Measurements from ENCODE around the gene ATP1A2. TPM values are rescaled to one million over a fixed set of nuclear protein-coding genes. Genes with fewer than 3 reads are reported as not detected.
A peak's percentile ranks its signal among the peaks of the same experiment; 100 is the strongest.

Gene ATP1A2
- total RNA-seq, 3 donors from 2014 or later (not counting 1 experiment from before 2014, with no cell fraction given) = not detected

- Mint-ChIP-seq H3K27me3 (ENCODE audit: low read depth in 2 of 2) (peaks cover 19 to 28% of the 10 kb centered on the region in 2 donors), H3K4me3 (no peak overlapping the region), H3K36me3 (no peaks in the 10 kb centered on the region), H3K4me1 (peaks cover 10% of the 10 kb centered on the region in 2 donors), H3K27ac (no peak overlapping the region), H3K9me3 (no peaks in the 10 kb centered on the region)
- intact Hi-C loops (cut with micrococcal nuclease) = no loop called here
- DNase-seq (no peak), ATAC-seq (no peak)
- TF ChIP-seq CTCF (IDR thresholded peaks at IDR 0.05) = no peak
- 46% methylated on average over 2 of the region's 2 CpGs for WGBS (ENCODE audit: insufficient coverage)
- no peaks in the 10 kb centered on the region for H3K36me3 ChIP-seq (ENCODE audit: control insufficient read depth, insufficient read depth, low read length)
- H3K27ac ChIP-seq (ENCODE audit: low read length) = no peak overlapping the region
- H3K4me1 ChIP-seq (ENCODE audit: control insufficient read depth, insufficient read depth, low read length) = peaks cover 22% of the 10 kb centered on the region
- H3K4me3 ChIP-seq (ENCODE audit: low read length) = no peak overlapping the region
- peaks cover 4% of the 10 kb centered on the region for H3K27me3 ChIP-seq (ENCODE audit: control insufficient read depth, insufficient read depth, low read length)
- no peaks in the 10 kb centered on the region for H3K9me3 ChIP-seq (ENCODE audit: control insufficient read depth, insufficient read depth, low read length)
Measured at GRCh38 chr1:160162931-160163330, 47.4 kb downstream of the ATP1A2 start.

GRCh38 chr1:160163615-160164014 is 48.1 kb downstream of the ATP1A2 start:
- Histone ChIP-seq H3K4me3 (ENCODE audit: low read length) (no peak overlapping the region), H3K27me3 (ENCODE audit: control insufficient read depth, insufficient read depth, low read length) (peaks cover 4% of the 10 kb centered on the region), H3K36me3 (ENCODE audit: control insufficient read depth, insufficient read depth, low read length) (no peaks in the 10 kb centered on the region), H3K27ac (ENCODE audit: low read length) (no peak overlapping the region), H3K9me3 (ENCODE audit: control insufficient read depth, insufficient read depth, low read length) (no peaks in the 10 kb centered on the region), H3K4me1 (ENCODE audit: control insufficient read depth, insufficient read depth, low read length) (peaks cover 22% of the 10 kb centered on the region)
- no peaks in the 10 kb centered on the region for H3K9me3 Mint-ChIP-seq
- no peak overlapping the region for H3K27ac Mint-ChIP-seq
- H3K4me1 Mint-ChIP-seq = peaks cover 10% of the 10 kb centered on the region in 2 donors
- H3K27me3 Mint-ChIP-seq (ENCODE audit: low read depth in 2 of 2) = peaks cover 17 to 26% of the 10 kb centered on the region in 2 donors
- TF ChIP-seq CTCF (IDR thresholded peaks at IDR 0.05) = no peak
- 100% methylated on average over 1 of the region's 1 CpG for WGBS (ENCODE audit: insufficient coverage)
- no peaks in the 10 kb centered on the region for H3K36me3 Mint-ChIP-seq
- H3K4me3 Mint-ChIP-seq = no peak overlapping the region
- no peak for DNase-seq
- intact Hi-C loops (cut with micrococcal nuclease) = no loop called here
- no peak for ATAC-seq

GRCh38 chr1:160164121-160164520 is 48.6 kb downstream of the ATP1A2 start:
- no peak overlapping the region for H3K4me3 Mint-ChIP-seq
- TF ChIP-seq CTCF (IDR thresholded peaks at IDR 0.05) = no peak
- H3K36me3 Mint-ChIP-seq = no peaks in the 10 kb centered on the region
- 82% methylated on average over 9 of the region's 10 CpGs for WGBS (ENCODE audit: insufficient coverage)
- H3K4me3 ChIP-seq (ENCODE audit: low read length) = no peak overlapping the region
- peak in 1 of 3 donors; percentile 15 for ATAC-seq
- H3K9me3 ChIP-seq (ENCODE audit: control insufficient read depth, insufficient read depth, low read length) = no peaks in the 10 kb centered on the region
- peaks cover 12 to 13% of the 10 kb centered on the region in 2 donors for H3K4me1 Mint-ChIP-seq
- no peak overlapping the region for H3K27ac Mint-ChIP-seq
- intact Hi-C loops (cut with micrococcal nuclease) = no loop called here
- H3K9me3 Mint-ChIP-seq = no peaks in the 10 kb centered on the region
- no peak overlapping the region for H3K27ac ChIP-seq (ENCODE audit: low read length)
- peaks cover 14 to 21% of the 10 kb centered on the region in 2 donors for H3K27me3 Mint-ChIP-seq (ENCODE audit: low read depth in 2 of 2)
- H3K36me3 ChIP-seq (ENCODE audit: control insufficient read depth, insufficient read depth, low read length) = no peaks in the 10 kb centered on the region
- no peak for DNase-seq
- H3K27me3 ChIP-seq (ENCODE audit: control insufficient read depth, insufficient read depth, low read length) = peaks cover 4% of the 10 kb centered on the region
- peaks cover 26% of the 10 kb centered on the region for H3K4me1 ChIP-seq (ENCODE audit: control insufficient read depth, insufficient read depth, low read length)

GRCh38 chr1:160166166-160166868 is 50.8 kb downstream of the ATP1A2 start:
- Mint-ChIP-seq H3K27me3 (ENCODE audit: low read depth in 2 of 2) (peaks cover 17% of the 10 kb centered on the region in 2 donors), H3K27ac (no peak overlapping the region), H3K4me3 (no peak overlapping the region), H3K9me3 (no peaks in the 10 kb centered on the region), H3K36me3 (no peaks in the 10 kb centered on the region), H3K4me1 (peaks cover 20 to 22% of the 10 kb centered on the region in 2 donors)
- Histone ChIP-seq H3K4me1 (ENCODE audit: control insufficient read depth, insufficient read depth, low read length) (peaks cover 36% of the 10 kb centered on the region), H3K9me3 (ENCODE audit: control insufficient read depth, insufficient read depth, low read length) (no peaks in the 10 kb centered on the region), H3K4me3 (ENCODE audit: low read length) (no peak overlapping the region), H3K36me3 (ENCODE audit: control insufficient read depth, insufficient read depth, low read length) (no peaks in the 10 kb centered on the region), H3K27ac (ENCODE audit: low read length) (no peak overlapping the region), H3K27me3 (ENCODE audit: control insufficient read depth, insufficient read depth, low read length) (peaks cover 4% of the 10 kb centered on the region)
- ATAC-seq (peak in 2 of 3 donors; percentile 34 to 52), DNase-seq (no peak)
- 51% methylated on average over 12 of the region's 12 CpGs for WGBS (ENCODE audit: insufficient coverage)
- no peak for TF ChIP-seq CTCF (IDR thresholded peaks at IDR 0.05)
- intact Hi-C loops (cut with micrococcal nuclease) = no loop called here
